Testis (tissue), 3 donors: ENCODE measurements around the gene BBS1. TPM values are rescaled to one million over a fixed set of nuclear protein-coding genes. Genes with fewer than 3 reads are reported as not detected.

Experiments used
- DNase-seq: peaks from one replicate; pipeline ENCODE4 v3.0.0-alpha.2; 2019
- H3K27ac ChIP-seq, 2 donors: fragments of 200-600 bp; sonication (generic); one replicate each; pipeline ENCODE4 v1.5.1; 2019
- H3K27me3 ChIP-seq: fragments of 200-600 bp; sonication (generic); one replicate; pipeline ENCODE4 v1.5.1; 2019
- H3K36me3 ChIP-seq: fragments of 200-600 bp; sonication (generic); one replicate; pipeline ENCODE4 v1.5.1; 2017; ENCODE audit warnings: low read depth; ENCODE audit errors: missing control alignments
- H3K4me1 ChIP-seq: fragments of 200-600 bp; sonication (generic); one replicate; pipeline ENCODE4 v1.5.1; 2019
- H3K4me3 ChIP-seq, 2 donors: fragments of 200-600 bp; sonication (generic); one replicate each; pipeline ENCODE4 v1.5.1; 2017 to 2019
- H3K9me3 ChIP-seq: fragments of 200-600 bp; sonication (generic); one replicate; pipeline ENCODE4 v1.5.1; 2017
- CTCF ChIP-seq, 3 experiments: fragments of 450-650 bp in 2 of 3; fragments of 200-600 bp in 1 of 3; sonication (generic) in 1 of 3; IDR thresholded peaks; one replicate each; pipeline ENCODE4 v1.5.1; 2016 to 2019; ENCODE audit warnings: antibody characterized with exemption in 3 of 3, mild to moderate bottlenecking in 2 of 3, moderate library complexity in 1 of 3
- POLR2A ChIP-seq: fragments of 450-650 bp; IDR thresholded peaks from one replicate; pipeline ENCODE4 v1.6.1; 2017; ENCODE audit warnings: antibody characterized with exemption, mild to moderate bottlenecking, moderate library complexity
- WGBS, 2 donors: methylation state at CpG; one replicate each; pipeline ENCODE4 v1.1.5; 2018; 5-methylcytosine and 5-hydroxymethylcytosine counted together
- intact Hi-C: fragments of 100-400 bp; cut with DNase I; formaldehyde crosslinking; loops from one replicate; pipeline ENCODE4 v1.15.1; 2023; ENCODE audit warnings: low total_unique reads
- polyA plus RNA-seq: library from polyadenylated mRNA; stranded (reverse); fragments of 350-450 nt; fragmentation: Illumina TruSeq; extraction: RNeasy Lipid Tissue Mini Kit (QIAGEN cat#74804); gene quantifications from one replicate; pipeline ENCODE4 v1.2.3, GENCODE V29; 2014; ENCODE audit warnings: low read depth, low replicate concordance; ENCODE audit not compliant: insufficient read depth
- total RNA-seq, 2 donors: library from RNA; depleted of rRNA; stranded (reverse); fragments of >200 nt; gene quantifications; one replicate each; pipeline ENCODE4 v1.2.3, GENCODE V29; 2016

Gene BBS1
- total and polyA plus RNA-seq, 3 donors from 2014 or later = 42.9 to 89.3 (median 86.1) TPM

GRCh38 chr11:66468691-66469090, 41.7 kb upstream of the BBS1 start:
- intact Hi-C loops = no loop called here

GRCh38 chr11:66469441-66469840, 41.0 kb upstream of the BBS1 start:
- Histone ChIP-seq H3K27ac (no peak overlapping the region), H3K36me3 (no peaks in the 10 kb centered on the region), H3K9me3 (no peaks in the 10 kb centered on the region), H3K4me1 (peaks cover 10% of the 10 kb centered on the region), H3K27me3 (no peaks in the 10 kb centered on the region), H3K4me3 (no peak overlapping the region)
- intact Hi-C loops = no loop called here
- TF ChIP-seq POLR2A (no peak), CTCF (IDR thresholded peaks at IDR 0.05) (no peak)
- WGBS, 2 donors = 71 to 73% methylated on average over 1 of the region's 1 CpG
- no peak for DNase-seq

More at GRCh38 chr11:66468691-66469090, 41.7 kb upstream of the BBS1 start:
- no peaks in the 10 kb centered on the region for H3K36me3 ChIP-seq
- H3K4me1 ChIP-seq = peaks cover 10% of the 10 kb centered on the region
- DNase-seq = no peak
- no peaks in the 10 kb centered on the region for H3K27me3 ChIP-seq
- no peak overlapping the region for H3K27ac ChIP-seq
- TF ChIP-seq CTCF (IDR thresholded peaks at IDR 0.05) = no peak
- TF ChIP-seq POLR2A = no peak
- WGBS, 2 donors = 87 to 91% methylated on average over 6 of the region's 6 CpGs
- no peak overlapping the region for H3K4me3 ChIP-seq
- H3K9me3 ChIP-seq = no peaks in the 10 kb centered on the region

- intact Hi-C loops = no loop called here
- Histone ChIP-seq H3K4me1 (peaks cover 10% of the 10 kb centered on the region), H3K27ac (no peak overlapping the region), H3K9me3 (no peaks in the 10 kb centered on the region), H3K4me3 (no peak overlapping the region), H3K36me3 (no peaks in the 10 kb centered on the region), H3K27me3 (no peaks in the 10 kb centered on the region)
- TF ChIP-seq POLR2A (no peak), CTCF (IDR thresholded peaks at IDR 0.05) (no peak)
- WGBS, 2 donors = 90 to 98% methylated on average over 3 of the region's 3 CpGs
- DNase-seq = no peak
These were observed 40.4 kb upstream of the BBS1 start for GRCh38 chr11:66470015-66470414.

GRCh38 chr11:66471142-66471541, 39.3 kb upstream of the BBS1 start:
- Histone ChIP-seq H3K27ac (no peak overlapping the region), H3K27me3 (no peaks in the 10 kb centered on the region), H3K36me3 (no peaks in the 10 kb centered on the region), H3K4me3 (no peak overlapping the region), H3K4me1 (peaks cover 10% of the 10 kb centered on the region), H3K9me3 (no peaks in the 10 kb centered on the region)
- DNase-seq = no peak
- intact Hi-C loops = no loop called here
- 88 to 97% methylated on average over 9 to 16 of the region's 16 CpGs for WGBS, 2 donors
- TF ChIP-seq CTCF (IDR thresholded peaks at IDR 0.05) (no peak), POLR2A (no peak)

GRCh38 chr11:66472054-66472453, 38.4 kb upstream of the BBS1 start:
- Histone ChIP-seq H3K4me3 (no peak overlapping the region), H3K9me3 (no peaks in the 10 kb centered on the region), H3K36me3 (no peaks in the 10 kb centered on the region), H3K4me1 (peaks cover 10% of the 10 kb centered on the region), H3K27me3 (no peaks in the 10 kb centered on the region), H3K27ac (no peak overlapping the region)
- 88 to 90% methylated on average over 4 to 9 of the region's 9 CpGs for WGBS, 2 donors
- intact Hi-C loops = no loop called here
- DNase-seq = no peak
- no peak for TF ChIP-seq CTCF (IDR thresholded peaks at IDR 0.05)
- no peak for TF ChIP-seq POLR2A
